Astrocyte (in vitro differentiated cells and primary cell): ENCODE results near the gene SZRD1. TPM values are rescaled to one million over a fixed set of nuclear protein-coding genes. Genes with fewer than 3 reads are reported as not detected.
"Not testable (repeated sequence)": the region's sequence is repeated elsewhere in the genome, so short reads cannot be mapped to it uniquely, and the experiment has no call there.

ENCODE experiments used
- DNase-seq: peaks from one replicate; pipeline ENCODE4 v3.0.0-alpha.2; 2010; ENCODE audit warnings: low read depth
- FAIRE-seq: peaks from 2 replicates; lab custom pipeline; 2011; peaks lifted over from hg19 to GRCh38; lab: Jason Lieb, UNC
- H2AFZ ChIP-seq: 2 replicates; pipeline ENCODE4 v1.6.0; 2012; ENCODE audit warnings: low read depth, low read length, inconsistent platforms
- H3K27ac ChIP-seq: 2 replicates; pipeline ENCODE4 v1.5.1; 2011; ENCODE audit warnings: low read depth, low read length, inconsistent platforms
- H3K27me3 ChIP-seq: 2 replicates; pipeline ENCODE4 v1.6.0; 2011; ENCODE audit warnings: low read length, inconsistent platforms; ENCODE audit not compliant: insufficient read depth
- H3K36me3 ChIP-seq: 2 replicates; pipeline ENCODE4 v1.5.1; 2011; ENCODE audit warnings: low read length, inconsistent platforms; ENCODE audit not compliant: insufficient read depth
- H3K4me1 ChIP-seq: 2 replicates; pipeline ENCODE4 v1.5.1; 2011; ENCODE audit warnings: low read length, inconsistent platforms; ENCODE audit not compliant: insufficient read depth
- H3K4me2 ChIP-seq: 2 replicates; pipeline ENCODE4 v1.6.0; 2012; ENCODE audit warnings: low read length, inconsistent platforms
- H3K4me3 ChIP-seq: 2 replicates; pipeline ENCODE4 v1.5.1; 2011; ENCODE audit warnings: low read depth, mild to moderate bottlenecking, low read length, inconsistent platforms; ENCODE audit not compliant: insufficient read depth
- H3K79me2 ChIP-seq: 2 replicates; pipeline ENCODE4 v1.6.0; 2012; ENCODE audit warnings: mild to moderate bottlenecking, low read length, inconsistent platforms; ENCODE audit not compliant: insufficient read depth
- H3K9ac ChIP-seq: 2 replicates; pipeline ENCODE4 v1.6.0; 2012; ENCODE audit warnings: mild to moderate bottlenecking, low read length, inconsistent platforms
- H3K9me3 ChIP-seq: 2 replicates; pipeline ENCODE4 v1.5.1; 2012; ENCODE audit warnings: low read depth, mild to moderate bottlenecking, low read length, inconsistent platforms; ENCODE audit not compliant: insufficient read depth
- H4K20me1 ChIP-seq: 2 replicates; pipeline ENCODE4 v1.6.0; 2012; ENCODE audit warnings: low read length, inconsistent platforms; ENCODE audit not compliant: insufficient read depth
- H3K27ac Mint-ChIP-seq: one replicate; pipeline ENCODE4 v1.8.0; 2021; ENCODE audit warnings: mild to moderate bottlenecking, mixed read lengths; ENCODE audit not compliant: unreplicated experiment
- H3K27me3 Mint-ChIP-seq: one replicate; pipeline ENCODE4 v1.8.0; 2021; ENCODE audit warnings: low read depth, mixed read lengths; ENCODE audit not compliant: unreplicated experiment
- H3K36me3 Mint-ChIP-seq: one replicate; pipeline ENCODE4 v1.8.0; 2021; ENCODE audit warnings: low read depth, mixed read lengths; ENCODE audit not compliant: unreplicated experiment
- H3K4me1 Mint-ChIP-seq: one replicate; pipeline ENCODE4 v1.8.0; 2021; ENCODE audit warnings: low read depth, mixed read lengths; ENCODE audit not compliant: unreplicated experiment
- H3K4me3 Mint-ChIP-seq: one replicate; pipeline ENCODE4 v1.8.0; 2021; ENCODE audit warnings: mild to moderate bottlenecking, moderate library complexity, mixed read lengths; ENCODE audit not compliant: unreplicated experiment
- H3K9me3 Mint-ChIP-seq: one replicate; pipeline ENCODE4 v1.8.0; 2021; ENCODE audit warnings: mild to moderate bottlenecking, mixed read lengths; ENCODE audit not compliant: unreplicated experiment
- CTCF ChIP-seq: IDR thresholded peaks from 2 replicates; pipeline ENCODE4 v1.5.1; 2011; ENCODE audit warnings: low read depth, mild to moderate bottlenecking, inconsistent platforms, low read length, moderate library complexity; ENCODE audit not compliant: insufficient read depth
- EZH2 ChIP-seq: IDR thresholded peaks from 2 replicates; pipeline ENCODE4 v1.6.1; 2012; ENCODE audit warnings: mild to moderate bottlenecking, low read length, inconsistent platforms; ENCODE audit not compliant: insufficient read depth
- total RNA-seq: library from RNA; stranded (reverse); gene quantifications from 2 replicates; pipeline ENCODE4 v1.2.1, GENCODE V29; 2021

SZRD1 gene
- total RNA-seq, 1 donor from 2014 or later = 165 TPM

- H3K4me2 ChIP-seq = no peak overlapping the region
- H3K4me3 Mint-ChIP-seq = no peak overlapping the region
- H3K4me1 ChIP-seq = no peaks in the 10 kb centered on the region
- no peaks in the 10 kb centered on the region for H3K36me3 Mint-ChIP-seq
- H3K9ac ChIP-seq = no peak overlapping the region
- H3K4me1 Mint-ChIP-seq = peaks cover 8% of the 10 kb centered on the region
- FAIRE-seq (no peak), DNase-seq (no peak)
- H3K79me2 ChIP-seq = peaks cover 92% of the 10 kb centered on the region
- no peaks in the 10 kb centered on the region for H3K36me3 ChIP-seq
- H3K27ac Mint-ChIP-seq = no peak overlapping the region
- H3K27ac ChIP-seq = no peak overlapping the region
- H4K20me1 ChIP-seq = peaks cover 55% of the 10 kb centered on the region
- no peak overlapping the region for H2AFZ ChIP-seq
- H3K27me3 Mint-ChIP-seq = no peaks in the 10 kb centered on the region
- H3K4me3 ChIP-seq = no peak overlapping the region
- H3K9me3 ChIP-seq = no peaks in the 10 kb centered on the region
- TF ChIP-seq EZH2 = no peak
- no peak for TF ChIP-seq CTCF
- no peaks in the 10 kb centered on the region for H3K9me3 Mint-ChIP-seq
- H3K27me3 ChIP-seq = no peaks in the 10 kb centered on the region
Observed at GRCh38 chr1:16342331-16343062, 24.5 kb upstream of the SZRD1 start.

- FAIRE-seq, H3K4me2 ChIP-seq, DNase-seq, H3K4me1 ChIP-seq, H2AFZ ChIP-seq, H3K36me3 ChIP-seq, H3K9ac ChIP-seq, H3K36me3 Mint-ChIP-seq, H3K4me3 Mint-ChIP-seq, H3K27ac Mint-ChIP-seq, H3K27me3 Mint-ChIP-seq, H3K4me1 Mint-ChIP-seq, H3K9me3 Mint-ChIP-seq, H3K27me3 ChIP-seq, H3K4me3 ChIP-seq, H3K27ac ChIP-seq, H3K9me3 ChIP-seq: not testable (repeated sequence)
- Histone ChIP-seq H4K20me1 (peaks cover 60% of the 10 kb centered on the region), H3K79me2 (peaks cover 95% of the 10 kb centered on the region)
Observed at GRCh38 chr1:16343276-16343675, 23.8 kb upstream of the SZRD1 start.

- Mint-ChIP-seq H3K4me3 (peak overlapping the region; percentile 21), H3K9me3 (no peaks in the 10 kb centered on the region), H3K27ac (peak overlapping the region; percentile 93), H3K27me3 (no peaks in the 10 kb centered on the region), H3K36me3 (no peaks in the 10 kb centered on the region), H3K4me1 (peaks cover 19% of the 10 kb centered on the region)
- Histone ChIP-seq H3K9me3 (no peaks in the 10 kb centered on the region), H3K9ac (peak overlapping the region; percentile 55), H3K36me3 (no peaks in the 10 kb centered on the region), H3K4me3 (no peak overlapping the region), H3K4me1 (peaks cover 22% of the 10 kb centered on the region), H2AFZ (no peak overlapping the region), H3K27me3 (no peaks in the 10 kb centered on the region), H3K79me2 (peaks cover 86% of the 10 kb centered on the region), H3K4me2 (peak overlapping the region; percentile 21), H4K20me1 (peaks cover 54% of the 10 kb centered on the region), H3K27ac (peak overlapping the region; percentile 57)
- TF ChIP-seq CTCF (no peak), EZH2 (no peak)
- FAIRE-seq (no peak), DNase-seq (peak; percentile 66)
Observed at GRCh38 chr1:16348414-16349182, 18.4 kb upstream of the SZRD1 start.
